Measurements from ENCODE around the gene SLC8A2. TPM values are rescaled to one million over a fixed set of nuclear protein-coding genes. Genes with fewer than 3 reads are reported as not detected.

The SLC8A2 gene
- total and polyA plus RNA-seq, 10 of the 15 experiments (the other 5 are each of a cell fraction or from before 2014, with no cell fraction given), result not detected

- TF ChIP-seq ZNF687 (IDR thresholded peaks at IDR 0.05) (no peak), SKIL (IDR thresholded peaks at IDR 0.05; ENCODE audit: low read depth, poor library complexity, severe bottlenecking) (no peak), CHD1 (IDR thresholded peaks at IDR 0.05; ENCODE audit: low read depth, low read length) (no peak), ATF7 (IDR thresholded peaks at IDR 0.05; ENCODE audit: low read depth) (no peak), BCLAF1 (IDR thresholded peaks at IDR 0.05) (no peak), FOS (IDR thresholded peaks at IDR 0.05; ENCODE audit: borderline replicate concordance, extremely low read depth, insufficient read length) (no peak)
Measured at GRCh38 chr19:47490847-47491246, 19.2 kb upstream of the SLC8A2 start (continued).
